Limb (tissue), 2 donors: ENCODE data around the gene HDAC9.
A peak's percentile ranks its signal among the peaks of the same experiment; 100 is the strongest.

Source experiments
- DNase-seq, 2 donors: peaks; one replicate each; pipeline ENCODE4 v3.0.0-alpha.2; 2016; ENCODE audit errors: extremely low spot score in 2 of 2

The HDAC9 gene

GRCh38 chr7:18552943-18553604 lies 57.5 kb downstream of the HDAC9 start:
- no peak for DNase-seq

- no peak for DNase-seq
These were observed 58.1 kb downstream of the HDAC9 start for GRCh38 chr7:18553605-18554003.

- DNase-seq = no peak
These were observed 59.6 kb downstream of the HDAC9 start for GRCh38 chr7:18555120-18555519.

GRCh38 chr7:18555968-18556367 lies 60.4 kb downstream of the HDAC9 start:
- DNase-seq = no peak

GRCh38 chr7:18558503-18558902 lies 63.0 kb downstream of the HDAC9 start:
- no peak for DNase-seq

GRCh38 chr7:18558910-18559309 lies 63.4 kb downstream of the HDAC9 start:
- DNase-seq = no peak

GRCh38 chr7:18559756-18560155 lies 64.2 kb downstream of the HDAC9 start:
- DNase-seq = no peak

- no peak for DNase-seq
These were observed 69.2 kb downstream of the HDAC9 start for GRCh38 chr7:18564779-18565178.

GRCh38 chr7:18565337-18565736 lies 69.8 kb downstream of the HDAC9 start:
- no peak for DNase-seq

- DNase-seq = no peak
These were observed 70.7 kb downstream of the HDAC9 start for GRCh38 chr7:18566205-18566604.

GRCh38 chr7:18566829-18567228 lies 71.3 kb downstream of the HDAC9 start:
- no peak for DNase-seq

- DNase-seq = no peak
These were observed 74.9 kb downstream of the HDAC9 start for GRCh38 chr7:18570441-18570840.

GRCh38 chr7:18570890-18571478 lies 75.4 kb downstream of the HDAC9 start:
- peak in 1 of 2 donors; percentile 49 for DNase-seq

GRCh38 chr7:18572154-18572553 lies 76.6 kb downstream of the HDAC9 start:
- DNase-seq = no peak

- DNase-seq = no peak
These were observed 77.3 kb downstream of the HDAC9 start for GRCh38 chr7:18572885-18573284.

GRCh38 chr7:18573410-18574234 lies 78.1 kb downstream of the HDAC9 start:
- no peak for DNase-seq

- no peak for DNase-seq
These were observed 78.6 kb downstream of the HDAC9 start for GRCh38 chr7:18574235-18574540.

GRCh38 chr7:18574676-18575075 lies 79.1 kb downstream of the HDAC9 start:
- no peak for DNase-seq

- no peak for DNase-seq
These were observed 80.3 kb downstream of the HDAC9 start for GRCh38 chr7:18575622-18576572.

- DNase-seq = no peak
These were observed 81.7 kb downstream of the HDAC9 start for GRCh38 chr7:18577096-18577771.

GRCh38 chr7:18579698-18580097 lies 84.1 kb downstream of the HDAC9 start:
- no peak for DNase-seq
